Gastrocnemius medialis (tissue), 4 donors: ENCODE data around the gene GLIPR1L2. TPM values are rescaled to one million over a fixed set of nuclear protein-coding genes. Genes with fewer than 3 reads are reported as not detected.

Experiments
- ATAC-seq, 2 donors: fragments of 150-250 bp; one replicate each; pipeline ENCODE4 v1.9.1; 2016
- DNase-seq, 2 donors: peaks; one replicate each; pipeline ENCODE4 v3.0.0-alpha.2; 2019
- H3K27ac ChIP-seq, 4 donors: fragments of 200-600 bp; sonication (generic); 1 replicate in 1 of 4; 2 replicates in 3 of 4; pipeline ENCODE4 v1.5.1; 2016 to 2018; ENCODE audit warnings: mild to moderate bottlenecking in 2 of 4, moderate library complexity in 1 of 4
- H3K27me3 ChIP-seq, 3 donors: fragments of 200-600 bp; sonication (generic) in 2 of 3; 1 replicate in 1 of 3; 2 replicates in 2 of 3; pipeline versions ENCODE4 v1.5.1 to v1.6.0; 2016 to 2019; ENCODE audit warnings: mild to moderate bottlenecking in 1 of 3, moderate library complexity in 1 of 3
- H3K36me3 ChIP-seq, 2 donors: fragments of 200-600 bp; sonication (generic) in 1 of 2; one replicate each; pipeline ENCODE4 v1.5.1; 2017 to 2018
- H3K4me1 ChIP-seq, 2 donors: fragments of 200-600 bp; sonication (generic) in 1 of 2; one replicate each; pipeline ENCODE4 v1.5.1; 2016 to 2017; ENCODE audit warnings: mild to moderate bottlenecking in 2 of 2
- H3K4me3 ChIP-seq, 4 donors: fragments of 200-600 bp; sonication (generic) in 3 of 4; 1 replicate in 1 of 4; 2 replicates in 3 of 4; pipeline ENCODE4 v1.5.1; 2016 to 2019; ENCODE audit warnings: mild to moderate bottlenecking in 2 of 4
- H3K9me3 ChIP-seq, 3 donors: fragments of 200-600 bp; sonication (generic) in 2 of 3; 1 replicate in 1 of 3; 2 replicates in 2 of 3; pipeline ENCODE4 v1.5.1; 2016 to 2019
- POLR2A ChIP-seq, 2 donors: fragments of 450-650 bp; IDR thresholded peaks; one replicate each; pipeline ENCODE4 v1.6.1; 2017; ENCODE audit warnings: antibody characterized with exemption in 2 of 2, mild to moderate bottlenecking in 2 of 2, moderate library complexity in 2 of 2
- in situ Hi-C, 4 donors: fragments of 200-750 bp; cut with MboI; loops; one replicate each; pipeline versions ENCODE4 v1.15.0 to v1.8.0; 2017; ENCODE audit warnings: low sequenced_read_pairs in 4 of 4
- intact Hi-C: fragments of 100-400 bp; cut with DNase I; formaldehyde crosslinking; loops from one replicate; pipeline ENCODE4 v1.15.1; 2023; ENCODE audit warnings: low total_unique reads
- total RNA-seq, 4 donors: library from RNA; depleted of rRNA; stranded (reverse); fragments of >200 nt; gene quantifications; one replicate each; pipeline versions ENCODE4 v1.1.0 to v1.2.3, GENCODE V29; 2016
- TF ChIP-seq, protein P1 (sequence below), 5 experiments: fragments of 450-650 bp in 3 of 5; fragments of 200-600 bp in 2 of 5; sonication (generic) in 2 of 5; IDR thresholded peaks in 4 of 5; conservative IDR thresholded peaks in 1 of 5; 1 replicate in 4 of 5; 2 replicates in 1 of 5; pipeline ENCODE4 v1.5.1; 2016 to 2019; ENCODE audit warnings: antibody characterized with exemption in 5 of 5, mild to moderate bottlenecking in 3 of 5, moderate library complexity in 3 of 5

GLIPR1L2 gene
- total RNA-seq, 4 donors from 2014 or later: 0.33 to 1.0 (median 0.49) TPM; not detected in 1

DNA sequence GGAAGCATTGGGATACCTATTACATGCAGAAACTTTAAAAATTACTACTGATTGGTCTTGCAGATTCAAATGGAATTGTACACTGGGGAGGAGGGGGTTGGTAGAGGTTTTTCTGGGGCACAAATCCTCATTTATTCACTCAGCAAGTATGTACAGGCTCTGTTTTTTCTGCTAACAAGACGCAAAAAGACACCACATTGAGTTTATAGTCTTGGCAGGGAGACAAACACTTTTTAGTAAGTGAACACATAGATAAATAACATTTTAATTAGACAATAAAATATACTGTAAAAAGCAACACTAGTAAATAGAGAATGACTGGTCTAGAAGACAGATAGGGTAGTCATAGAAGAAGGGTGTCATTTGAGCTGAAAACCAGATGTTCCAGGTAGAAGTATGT is 23.8 kb downstream of the GLIPR1L2 start:
- TF ChIP-seq, protein P1, sequence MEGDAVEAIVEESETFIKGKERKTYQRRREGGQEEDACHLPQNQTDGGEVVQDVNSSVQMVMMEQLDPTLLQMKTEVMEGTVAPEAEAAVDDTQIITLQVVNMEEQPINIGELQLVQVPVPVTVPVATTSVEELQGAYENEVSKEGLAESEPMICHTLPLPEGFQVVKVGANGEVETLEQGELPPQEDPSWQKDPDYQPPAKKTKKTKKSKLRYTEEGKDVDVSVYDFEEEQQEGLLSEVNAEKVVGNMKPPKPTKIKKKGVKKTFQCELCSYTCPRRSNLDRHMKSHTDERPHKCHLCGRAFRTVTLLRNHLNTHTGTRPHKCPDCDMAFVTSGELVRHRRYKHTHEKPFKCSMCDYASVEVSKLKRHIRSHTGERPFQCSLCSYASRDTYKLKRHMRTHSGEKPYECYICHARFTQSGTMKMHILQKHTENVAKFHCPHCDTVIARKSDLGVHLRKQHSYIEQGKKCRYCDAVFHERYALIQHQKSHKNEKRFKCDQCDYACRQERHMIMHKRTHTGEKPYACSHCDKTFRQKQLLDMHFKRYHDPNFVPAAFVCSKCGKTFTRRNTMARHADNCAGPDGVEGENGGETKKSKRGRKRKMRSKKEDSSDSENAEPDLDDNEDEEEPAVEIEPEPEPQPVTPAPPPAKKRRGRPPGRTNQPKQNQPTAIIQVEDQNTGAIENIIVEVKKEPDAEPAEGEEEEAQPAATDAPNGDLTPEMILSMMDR (IDR thresholded peaks at IDR 0.05 in 4 of 5, conservative IDR thresholded peaks at IDR 0.05 in 1 of 5): no peak
- no peak for TF ChIP-seq POLR2A (IDR thresholded peaks at IDR 0.05)
- Histone ChIP-seq H3K27me3 (no peaks in the 10 kb centered on the region), H3K36me3 (no peaks in the 10 kb centered on the region), H3K9me3 (no peaks in the 10 kb centered on the region), H3K4me1 (no peaks in the 10 kb centered on the region), H3K27ac (no peak overlapping the region), H3K4me3 (no peak overlapping the region)
- in situ Hi-C loops: no loop called here
- DNase-seq (no peak), ATAC-seq (no peak)
- intact Hi-C loops: no loop called here

DNA sequence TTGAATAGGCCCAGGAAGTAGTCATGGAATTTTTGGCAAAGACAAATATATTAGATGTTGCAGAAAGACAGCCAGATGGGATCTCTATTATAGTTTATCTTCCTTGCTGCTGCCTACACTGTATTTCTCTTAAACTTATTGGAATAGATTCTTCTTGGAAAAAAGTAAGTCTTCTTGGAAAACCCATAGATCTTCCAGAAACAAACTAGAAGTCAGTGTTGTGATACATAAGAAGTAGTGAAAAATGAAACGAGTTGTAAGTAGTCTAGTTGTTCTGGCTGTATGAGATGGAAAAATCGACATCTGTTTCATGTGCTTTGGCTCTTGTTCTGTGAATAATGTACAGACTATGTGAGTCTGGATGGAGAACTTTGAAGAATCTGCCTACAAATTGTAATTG is 29.0 kb downstream of the GLIPR1L2 start:
- Histone ChIP-seq H3K4me3 (no peak overlapping the region), H3K36me3 (peaks cover 0 to 4% of the 10 kb centered on the region in 2 donors), H3K9me3 (no peaks in the 10 kb centered on the region), H3K4me1 (no peaks in the 10 kb centered on the region), H3K27me3 (no peaks in the 10 kb centered on the region), H3K27ac (no peak overlapping the region)
- intact Hi-C loops (no loop called here), in situ Hi-C loops (no loop called here)
- ATAC-seq (no peak), DNase-seq (no peak)
- TF ChIP-seq POLR2A (IDR thresholded peaks at IDR 0.05): no peak
- TF ChIP-seq, protein P1 (IDR thresholded peaks at IDR 0.05 in 4 of 5, conservative IDR thresholded peaks at IDR 0.05 in 1 of 5): no peak

DNA sequence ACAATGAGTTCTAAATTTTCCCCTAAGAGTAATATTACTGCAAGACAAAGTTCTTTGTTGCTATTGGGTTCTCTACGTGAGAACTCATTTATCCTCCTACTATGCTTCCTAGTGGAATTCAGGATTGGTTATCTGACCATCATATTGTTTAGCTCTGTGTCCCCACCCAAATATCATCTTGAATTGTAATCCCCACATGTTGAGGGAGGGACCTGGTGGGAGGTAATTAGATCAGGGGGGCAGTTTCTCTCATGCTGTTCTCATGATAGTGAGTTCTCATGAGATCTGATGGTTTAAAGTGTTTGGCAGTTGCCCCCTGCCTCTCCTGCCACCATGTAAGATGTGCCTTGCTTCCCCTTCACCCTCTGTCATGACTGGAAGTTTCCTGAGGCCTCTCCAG is 36.6 kb downstream of the GLIPR1L2 start:
- TF ChIP-seq POLR2A (IDR thresholded peaks at IDR 0.05): no peak
- TF ChIP-seq, protein P1 (IDR thresholded peaks at IDR 0.05 in 4 of 5, conservative IDR thresholded peaks at IDR 0.05 in 1 of 5): no peak
- Histone ChIP-seq H3K27me3 (no peaks in the 10 kb centered on the region), H3K4me1 (no peaks in the 10 kb centered on the region), H3K4me3 (no peak overlapping the region), H3K9me3 (no peaks in the 10 kb centered on the region), H3K27ac (no peak overlapping the region), H3K36me3 (peaks cover 0 to 4% of the 10 kb centered on the region in 2 donors)
- in situ Hi-C loops: no loop called here
- ATAC-seq (no peak), DNase-seq (no peak)
- intact Hi-C loops: no loop called here

DNA sequence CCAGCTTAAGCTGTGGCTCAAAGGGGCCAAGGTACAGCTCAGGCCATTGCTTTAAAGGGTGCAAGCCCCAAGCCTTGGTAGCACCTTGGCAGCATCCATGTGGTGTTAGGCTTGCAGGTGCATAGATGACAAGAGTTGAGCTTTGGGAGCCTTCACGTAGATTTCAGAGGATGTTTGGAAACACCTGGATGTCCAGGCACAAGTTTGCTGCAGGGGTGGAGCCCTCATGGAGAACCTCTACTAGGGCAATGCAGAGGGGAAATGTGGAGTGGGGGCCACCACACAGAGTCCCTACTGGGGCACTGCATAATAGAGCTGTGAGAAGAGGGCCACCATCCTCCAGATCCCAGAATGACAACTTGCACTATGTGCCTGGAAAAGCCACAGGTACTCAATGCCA is 37.9 kb downstream of the GLIPR1L2 start:
- Histone ChIP-seq H3K4me1 (no peaks in the 10 kb centered on the region), H3K36me3 (no peaks in the 10 kb centered on the region), H3K4me3 (no peak overlapping the region), H3K27ac (no peak overlapping the region), H3K27me3 (no peaks in the 10 kb centered on the region), H3K9me3 (no peaks in the 10 kb centered on the region)
- ATAC-seq: no peak
- TF ChIP-seq, protein P1 (IDR thresholded peaks at IDR 0.05 in 4 of 5, conservative IDR thresholded peaks at IDR 0.05 in 1 of 5): no peak
- TF ChIP-seq POLR2A (IDR thresholded peaks at IDR 0.05): no peak
- intact Hi-C loops: no loop called here
- in situ Hi-C loops: no loop called here
- DNase-seq: no peak

DNA sequence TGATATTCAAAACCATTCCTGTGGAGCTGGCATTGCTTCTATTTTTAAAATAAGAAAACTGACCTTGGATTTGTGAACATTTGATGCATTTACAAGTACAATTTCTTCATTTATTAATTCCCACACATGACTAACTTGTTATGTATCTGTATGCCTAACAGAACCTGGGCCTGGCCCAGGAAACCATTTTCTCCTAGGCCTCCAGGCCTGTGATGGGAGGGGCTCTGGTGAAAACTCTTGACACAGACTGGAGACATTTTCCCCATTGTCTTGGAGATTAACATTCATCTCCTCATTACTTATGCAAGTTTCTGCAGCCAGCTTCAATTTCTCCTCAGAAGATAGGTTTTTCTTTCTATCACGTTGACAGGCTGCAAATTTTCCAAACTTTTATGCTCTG is 42.0 kb downstream of the GLIPR1L2 start:
- no peak overlapping the region for H3K27ac ChIP-seq
- intact Hi-C loops (no loop called here), in situ Hi-C loops (no loop called here)
- H3K9me3 ChIP-seq: no peaks in the 10 kb centered on the region
- no peak for ATAC-seq
- no peaks in the 10 kb centered on the region for H3K36me3 ChIP-seq
- H3K4me3 ChIP-seq: no peak overlapping the region
- DNase-seq: no peak
- H3K27me3 ChIP-seq: no peaks in the 10 kb centered on the region
- TF ChIP-seq POLR2A (IDR thresholded peaks at IDR 0.05): no peak
- TF ChIP-seq, protein P1 (IDR thresholded peaks at IDR 0.05 in 4 of 5, conservative IDR thresholded peaks at IDR 0.05 in 1 of 5): no peak
- H3K4me1 ChIP-seq: no peaks in the 10 kb centered on the region
